ENCODE results near the gene TSPAN10.

GRCh38 chr17:81641825-81642489 is 5.0 kb downstream of the TSPAN10 start:
- TF ChIP-seq EP300 (IDR thresholded peaks at IDR 0.05; ENCODE audit: borderline replicate concordance) (no peak), USF1 (IDR thresholded peaks at IDR 0.05) (no peak), RAD21 (IDR thresholded peaks at IDR 0.05; ENCODE audit: low read depth) (no peak), CEBPB (IDR thresholded peaks at IDR 0.05) (no peak), MAX (IDR thresholded peaks at IDR 0.05) (no peak), REST (IDR thresholded peaks at IDR 0.05; ENCODE audit: low read depth) (no peak), TAF1 (IDR thresholded peaks at IDR 0.05; ENCODE audit: low read depth) (no peak), YY1 (IDR thresholded peaks at IDR 0.05; ENCODE audit: low read depth) (no peak), NFIC (IDR thresholded peaks at IDR 0.05) (no peak), CREB1 (IDR thresholded peaks at IDR 0.05; ENCODE audit: low read depth) (no peak), TCF12 (IDR thresholded peaks at IDR 0.05; ENCODE audit: low read depth) (no peak)
